KOPT-K1 (cell line): ENCODE measurements around the gene RPUSD3.

Experiments used
- H3K27ac ChIP-seq: fragments of 200-600 bp; sonication (generic); 2 replicates; pipeline ENCODE4 v1.5.1; 2016; ENCODE audit warnings: antibody characterized with exemption, mild to moderate bottlenecking, low read depth, low read length; ENCODE audit not compliant: poor library complexity, severe bottlenecking
- H3K36me3 ChIP-seq: fragments of 200-600 bp; sonication (generic); 2 replicates; pipeline ENCODE4 v1.5.1; 2017; ENCODE audit warnings: antibody characterized with exemption, mild to moderate bottlenecking, low read length, moderate library complexity; ENCODE audit not compliant: insufficient read depth
- H3K9me3 ChIP-seq: fragments of 200-600 bp; sonication (generic); 2 replicates; pipeline ENCODE4 v1.5.1; 2017; ENCODE audit warnings: antibody characterized with exemption, low read length, mild to moderate bottlenecking; ENCODE audit not compliant: insufficient read depth, poor library complexity, severe bottlenecking

The RPUSD3 gene

DNA sequence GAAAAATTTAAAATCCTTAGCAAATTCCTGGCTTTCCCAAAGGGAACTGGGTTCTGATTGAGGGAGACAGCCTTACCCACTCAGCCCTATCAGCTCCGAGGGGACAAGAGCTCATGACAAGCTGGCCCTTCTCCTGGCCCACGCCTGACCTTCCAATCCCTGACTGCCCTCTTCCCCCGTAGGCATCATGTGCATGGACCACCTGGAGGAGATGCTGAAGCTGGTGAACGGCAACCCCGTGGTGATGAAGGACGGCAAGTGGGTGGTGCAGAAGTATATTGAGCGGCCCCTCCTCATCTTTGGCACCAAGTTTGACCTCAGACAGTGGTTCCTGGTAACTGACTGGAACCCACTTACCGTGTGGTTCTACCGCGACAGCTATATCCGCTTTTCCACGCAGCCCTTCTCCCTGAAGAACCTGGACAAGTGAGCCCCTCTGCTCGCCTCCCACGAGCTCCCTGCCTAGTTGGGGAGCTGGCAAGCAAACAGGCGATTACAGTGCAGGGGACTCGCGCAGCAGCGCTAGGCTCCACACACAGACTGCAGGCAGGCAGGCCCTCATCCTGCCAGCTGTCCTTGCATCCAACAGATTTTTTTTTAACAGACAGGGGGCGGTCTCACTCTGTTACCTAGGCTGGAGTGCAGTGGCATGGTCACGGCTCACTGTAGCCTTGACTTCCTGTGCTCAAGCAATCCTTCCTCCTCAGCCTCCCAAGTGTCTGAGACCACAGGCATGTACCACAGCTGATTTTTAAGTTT is 16.8 kb downstream of the RPUSD3 start:
- Histone ChIP-seq H3K9me3 (no peaks in the 10 kb centered on the region), H3K36me3 (peaks cover 78% of the 10 kb centered on the region), H3K27ac (no peak overlapping the region)

DNA sequence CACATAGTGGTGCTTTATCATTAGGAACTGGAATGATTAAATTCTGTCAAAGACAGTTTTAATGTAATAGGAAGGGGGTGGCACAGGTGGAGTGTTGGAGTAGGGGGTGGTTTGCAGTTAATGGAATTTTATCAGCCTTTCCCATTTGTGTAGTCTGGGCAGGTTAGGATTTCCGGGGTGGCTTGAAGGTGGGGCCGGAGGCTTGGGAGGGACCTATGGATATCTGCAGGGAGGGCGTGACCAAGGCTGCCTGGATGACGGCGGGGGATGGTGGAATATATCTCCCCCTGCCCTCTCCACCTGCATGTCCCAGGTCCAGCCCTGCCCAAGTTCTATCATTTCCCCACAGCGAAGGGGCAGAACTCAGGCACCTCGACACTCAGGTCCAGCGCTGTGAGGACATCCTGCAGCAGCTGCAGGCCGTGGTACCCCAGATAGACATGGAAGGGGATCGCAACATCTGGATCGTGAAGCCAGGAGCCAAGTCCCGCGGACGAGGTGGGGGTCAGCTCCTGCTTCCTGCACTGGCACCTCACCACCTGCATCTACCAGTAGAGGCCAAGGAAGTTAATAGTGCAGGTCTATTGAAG is 18.3 kb downstream of the RPUSD3 start:
- no peak overlapping the region for H3K27ac ChIP-seq
- H3K36me3 ChIP-seq: peaks cover 74% of the 10 kb centered on the region
- H3K9me3 ChIP-seq: no peaks in the 10 kb centered on the region

DNA sequence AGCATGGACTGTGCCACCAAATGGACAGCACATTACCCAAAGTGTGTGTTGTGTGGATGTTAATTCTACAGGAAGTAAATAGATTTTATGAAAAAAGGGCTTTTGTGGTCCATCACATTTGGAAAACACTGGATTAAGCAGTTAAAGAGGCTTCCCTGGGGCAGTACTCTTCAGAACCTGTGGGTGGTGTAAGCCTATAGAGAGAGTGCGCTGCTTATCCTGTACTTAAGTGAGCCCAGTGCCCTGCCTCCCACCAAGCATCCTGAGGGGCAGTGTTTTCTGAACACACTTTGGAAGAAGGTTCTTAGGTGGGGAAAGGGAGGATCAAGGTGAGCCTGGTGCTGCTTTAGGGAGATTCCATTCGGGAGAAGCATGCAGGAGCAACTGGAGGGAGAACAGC is 22.9 kb downstream of the RPUSD3 start:
- Histone ChIP-seq H3K36me3 (peaks cover 72% of the 10 kb centered on the region), H3K27ac (no peak overlapping the region), H3K9me3 (no peaks in the 10 kb centered on the region)

DNA sequence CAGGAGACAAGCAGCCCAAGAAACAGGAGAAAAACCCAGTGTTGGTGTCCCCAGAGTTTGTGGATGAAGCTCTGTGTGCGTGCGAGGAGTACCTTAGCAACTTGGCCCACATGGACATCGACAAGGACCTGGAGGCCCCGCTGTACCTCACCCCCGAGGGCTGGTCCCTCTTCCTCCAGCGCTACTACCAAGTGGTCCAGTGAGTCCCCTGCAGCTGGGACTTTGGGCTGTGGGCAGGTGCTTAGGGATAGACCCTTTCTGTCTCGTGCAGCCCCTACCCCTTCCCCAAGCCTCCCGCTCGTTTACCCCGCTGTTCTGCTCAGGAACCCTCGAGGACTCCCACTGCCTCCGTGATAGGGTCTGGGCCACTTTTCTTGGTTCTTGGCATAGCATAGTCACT is 23.3 kb downstream of the RPUSD3 start:
- no peaks in the 10 kb centered on the region for H3K9me3 ChIP-seq
- peaks cover 72% of the 10 kb centered on the region for H3K36me3 ChIP-seq
- H3K27ac ChIP-seq: no peak overlapping the region

DNA sequence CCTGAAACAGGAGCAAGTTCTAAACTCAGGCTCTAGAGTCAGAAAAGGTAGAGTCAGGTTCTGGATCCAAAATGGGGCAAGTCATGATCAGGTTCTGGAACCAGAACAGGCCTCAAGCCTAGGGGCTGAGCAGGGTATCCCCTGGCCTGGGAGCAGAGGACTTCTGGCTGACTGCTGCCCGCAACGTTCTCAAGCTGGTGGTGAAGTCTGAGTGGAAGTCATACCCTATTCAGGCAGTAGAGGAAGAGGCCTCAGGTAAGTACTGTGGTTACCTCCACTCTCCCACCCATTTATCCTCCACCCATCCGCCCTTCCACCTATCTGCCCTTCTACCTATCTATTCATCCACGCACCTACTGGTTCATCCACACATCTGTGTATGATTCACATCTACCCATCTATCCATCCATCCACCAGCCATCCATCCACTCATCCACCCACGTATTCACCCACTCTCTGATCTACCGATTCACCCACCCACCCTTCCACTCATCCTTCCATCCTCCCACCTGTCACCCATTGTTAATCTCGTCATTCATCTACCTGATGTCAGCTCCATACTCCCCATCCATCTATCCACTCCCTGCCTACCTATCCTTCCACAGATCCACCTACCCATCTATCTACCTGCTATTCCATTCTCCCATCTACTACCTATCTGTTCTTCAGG is 25.0 kb downstream of the RPUSD3 start:
- Histone ChIP-seq H3K36me3 (peaks cover 74% of the 10 kb centered on the region), H3K9me3 (no peaks in the 10 kb centered on the region), H3K27ac (no peak overlapping the region)

DNA sequence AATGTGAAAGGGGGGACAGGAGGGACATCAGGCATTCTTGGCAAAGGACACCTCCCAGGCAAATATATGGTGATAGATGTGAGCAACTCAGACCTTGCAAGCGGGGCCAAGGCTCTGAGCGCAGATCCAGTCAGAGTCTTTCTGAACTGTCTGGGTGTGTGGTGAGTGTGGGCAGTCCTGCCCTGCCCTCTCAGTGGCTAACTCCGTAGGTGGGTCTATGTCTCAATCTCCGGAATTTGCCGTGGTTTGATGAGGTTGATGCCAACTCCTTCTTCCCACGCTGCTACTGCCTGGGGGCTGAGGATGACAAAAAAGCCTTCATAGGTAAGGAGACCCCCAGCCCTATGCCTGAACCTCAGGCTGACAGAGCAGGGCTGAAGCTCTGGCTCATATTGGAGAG is 26.4 kb downstream of the RPUSD3 start:
- Histone ChIP-seq H3K36me3 (peaks cover 83% of the 10 kb centered on the region), H3K27ac (no peak overlapping the region), H3K9me3 (no peaks in the 10 kb centered on the region)

DNA sequence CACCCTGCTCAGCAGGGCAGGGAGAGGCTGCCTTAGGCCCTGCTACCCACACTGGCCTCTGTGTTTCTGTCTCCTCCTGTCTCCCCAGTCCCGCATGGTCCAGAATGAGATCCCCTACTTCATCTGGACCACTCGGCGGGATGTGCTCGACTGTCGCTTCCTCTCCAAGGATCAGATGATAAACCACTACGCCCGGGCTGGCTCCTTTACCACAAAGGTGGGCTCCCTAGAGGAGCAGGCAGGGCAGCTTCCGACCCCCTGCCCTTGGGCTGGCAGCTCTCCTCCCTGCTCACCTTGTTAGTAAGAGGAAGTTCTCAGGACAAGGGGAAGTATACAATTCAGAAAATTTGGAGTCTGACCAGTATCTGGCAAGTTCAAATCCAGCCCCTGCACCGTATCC is 27.8 kb downstream of the RPUSD3 start:
- peaks cover 92% of the 10 kb centered on the region for H3K36me3 ChIP-seq
- H3K27ac ChIP-seq: no peak overlapping the region
- no peaks in the 10 kb centered on the region for H3K9me3 ChIP-seq

DNA sequence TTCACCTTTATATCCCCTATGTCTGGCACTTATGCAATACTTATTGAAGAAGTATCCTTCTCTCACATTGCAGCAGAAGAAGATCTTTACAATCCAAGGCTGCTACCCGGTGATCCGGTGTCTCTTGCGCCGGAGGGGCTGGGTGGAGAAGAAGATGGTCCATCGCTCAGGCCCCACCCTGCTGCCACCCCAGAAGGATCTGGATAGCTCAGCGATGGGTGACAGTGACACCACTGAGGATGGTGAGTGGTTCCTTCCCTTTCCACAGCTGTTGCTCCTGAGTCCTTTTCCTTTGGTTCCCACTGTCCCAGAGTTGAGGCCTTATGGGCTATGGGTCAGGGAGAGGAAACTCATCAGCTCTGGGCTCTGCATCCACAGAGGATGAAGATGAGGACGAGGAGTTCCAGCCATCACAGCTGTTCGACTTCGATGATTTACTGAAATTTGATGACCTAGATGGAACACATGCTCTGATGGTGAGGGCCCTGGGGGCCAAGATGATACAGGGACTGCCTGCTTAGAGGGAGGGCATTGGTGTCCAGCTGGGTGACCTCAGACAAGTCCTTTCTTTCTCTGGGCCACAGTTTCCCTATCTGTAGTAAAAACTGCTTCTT is 30.8 kb downstream of the RPUSD3 start:
- no peaks in the 10 kb centered on the region for H3K9me3 ChIP-seq
- H3K36me3 ChIP-seq: peaks cover 90% of the 10 kb centered on the region
- H3K27ac ChIP-seq: no peak overlapping the region

DNA sequence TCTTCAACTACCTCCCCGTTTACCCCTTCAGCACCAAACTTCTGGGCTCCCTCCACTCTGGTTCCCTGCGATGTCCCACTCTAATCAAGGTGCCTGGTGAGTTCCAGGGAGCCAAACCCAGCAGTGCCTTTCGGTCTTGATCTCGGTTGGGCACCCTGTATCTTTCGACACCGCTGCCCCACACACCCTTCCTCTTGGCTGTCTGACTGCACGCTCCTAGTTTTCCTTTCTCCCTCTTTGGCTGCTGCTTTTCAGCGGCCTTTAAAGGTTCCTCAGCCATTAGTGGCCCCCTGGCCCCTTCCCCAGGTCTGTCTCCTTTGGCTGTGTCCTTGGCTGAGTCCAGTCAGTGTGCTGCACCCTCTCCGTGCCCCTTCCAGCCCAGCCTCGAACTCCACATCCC is 33.0 kb downstream of the RPUSD3 start:
- Histone ChIP-seq H3K9me3 (no peaks in the 10 kb centered on the region), H3K36me3 (peaks cover 92% of the 10 kb centered on the region), H3K27ac (no peak overlapping the region)

DNA sequence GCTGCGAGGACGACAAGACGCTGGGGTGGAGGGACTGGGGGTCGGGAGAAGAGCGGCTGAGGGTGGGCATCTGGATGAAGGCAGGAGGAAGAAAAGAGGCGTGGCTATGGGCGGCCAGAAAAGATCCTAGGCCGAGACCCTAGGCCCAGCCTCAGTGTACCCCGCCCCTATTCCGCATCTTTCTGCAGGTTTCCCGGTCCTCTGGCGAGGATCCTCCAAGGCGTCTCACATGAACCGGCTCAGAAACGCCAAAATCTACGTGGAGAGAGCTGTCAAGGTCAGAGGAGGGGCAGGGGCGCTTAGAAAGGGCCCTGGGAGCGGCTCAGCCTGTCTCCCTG is 33.4 kb downstream of the RPUSD3 start:
- no peaks in the 10 kb centered on the region for H3K9me3 ChIP-seq
- H3K27ac ChIP-seq: no peak overlapping the region
- peaks cover 92% of the 10 kb centered on the region for H3K36me3 ChIP-seq

DNA sequence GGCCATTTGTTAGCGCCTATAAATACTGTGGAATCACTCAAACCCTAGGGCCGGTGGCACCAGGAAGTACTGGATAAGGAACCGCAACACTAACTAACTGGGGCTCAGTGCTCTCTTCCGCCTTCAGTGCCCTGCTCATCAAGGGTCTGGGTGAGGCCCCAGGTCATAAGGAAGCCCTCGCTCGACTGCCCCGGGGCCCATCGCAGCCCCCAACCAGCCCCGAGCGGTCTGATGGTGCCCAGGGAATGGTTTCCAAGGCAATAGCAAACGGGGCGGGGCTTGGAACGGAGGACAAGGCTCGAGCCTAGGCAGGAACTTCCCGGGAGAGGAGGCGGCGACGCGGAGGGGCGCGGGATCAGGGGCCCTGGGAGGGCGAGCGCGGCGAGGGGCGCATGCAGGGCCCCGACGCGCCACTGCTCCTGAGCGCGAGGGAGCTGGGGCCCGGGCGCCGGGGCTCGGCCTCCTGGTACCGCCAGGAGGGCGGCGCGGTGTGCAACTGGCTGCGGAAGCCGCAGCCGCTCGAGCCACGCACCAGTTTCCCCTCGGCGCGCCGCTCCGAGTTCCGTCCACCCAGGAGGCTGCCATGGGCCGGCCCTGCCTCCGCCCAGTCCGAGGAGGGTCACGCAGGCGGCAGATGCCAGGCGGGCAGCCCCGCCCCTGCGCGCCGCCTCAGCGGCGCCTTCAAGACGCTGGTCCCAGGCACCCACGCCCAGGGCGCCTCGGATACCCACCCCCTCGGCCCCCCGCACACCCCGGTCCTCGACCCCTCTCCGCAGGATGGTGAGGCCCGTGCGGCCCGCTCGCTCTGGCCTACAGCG is 34.0 kb downstream of the RPUSD3 start, which contains the start of gene TTLL3:
TTLL3 (plus strand) TSS at position 648 of the 818 bp plus-strand sequence. CDS start 400 bp downstream, outside the sequence.
- Histone ChIP-seq H3K27ac (no peak within 1 kb of the TSS), H3K9me3 (no peaks in the 10 kb centered on the region), H3K36me3 (peaks cover 92% of the 10 kb centered on the region)

DNA sequence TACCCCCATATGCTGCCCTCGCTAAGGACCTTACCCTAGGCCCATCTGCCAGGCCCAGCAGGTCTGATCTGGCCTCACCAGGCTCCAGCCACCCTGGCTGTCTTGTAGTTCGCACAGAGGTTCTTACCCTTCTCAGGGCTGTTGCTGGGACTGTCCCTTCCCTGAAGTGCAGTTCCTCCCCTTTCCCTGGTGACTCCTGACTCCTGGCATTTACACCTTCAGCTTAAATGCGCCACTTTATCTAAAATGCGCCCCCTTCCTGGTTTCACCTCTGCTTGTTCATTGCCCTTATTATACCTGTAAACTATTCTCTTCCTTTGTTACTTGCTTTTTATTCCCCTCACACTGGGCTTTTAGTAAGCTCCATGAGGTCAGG is 34.6 kb downstream of the RPUSD3 start:
- Histone ChIP-seq H3K36me3 (peaks cover 95% of the 10 kb centered on the region), H3K27ac (no peak overlapping the region), H3K9me3 (no peaks in the 10 kb centered on the region)

DNA sequence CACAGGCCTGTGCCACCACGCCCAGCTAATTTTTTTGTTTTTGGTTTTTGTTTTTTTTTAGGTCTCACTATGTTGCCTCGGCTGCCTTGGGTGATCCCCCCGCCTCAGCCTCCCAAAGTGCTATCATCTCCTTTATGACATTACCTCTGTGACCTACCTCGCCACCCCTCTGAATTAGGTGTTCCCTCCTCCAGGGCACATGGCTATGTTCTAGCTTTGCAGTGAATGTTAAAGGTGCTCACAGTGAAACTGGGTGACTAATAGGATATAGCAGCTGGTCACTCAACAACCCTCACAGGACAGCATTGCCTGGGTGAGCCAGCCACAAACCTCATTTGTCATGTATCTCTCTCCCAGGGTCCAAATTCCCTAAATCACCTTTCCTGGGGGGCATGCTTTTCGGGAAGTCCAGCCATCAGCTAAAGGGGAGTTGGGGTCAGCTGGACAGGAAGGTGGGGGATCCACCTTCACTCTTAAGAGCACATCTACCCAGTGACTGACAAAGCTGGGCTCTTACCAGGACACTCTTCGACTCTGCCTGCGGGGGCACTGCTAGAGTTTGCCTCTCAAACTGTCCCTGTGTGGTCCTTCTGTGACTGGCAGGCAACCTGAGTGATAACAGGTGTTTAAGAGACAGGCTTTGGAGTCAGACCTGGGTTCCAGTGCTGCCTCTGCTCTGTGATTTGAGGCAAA is 35.3 kb downstream of the RPUSD3 start:
- Histone ChIP-seq H3K27ac (no peak overlapping the region), H3K36me3 (peaks cover 97% of the 10 kb centered on the region), H3K9me3 (no peaks in the 10 kb centered on the region)

DNA sequence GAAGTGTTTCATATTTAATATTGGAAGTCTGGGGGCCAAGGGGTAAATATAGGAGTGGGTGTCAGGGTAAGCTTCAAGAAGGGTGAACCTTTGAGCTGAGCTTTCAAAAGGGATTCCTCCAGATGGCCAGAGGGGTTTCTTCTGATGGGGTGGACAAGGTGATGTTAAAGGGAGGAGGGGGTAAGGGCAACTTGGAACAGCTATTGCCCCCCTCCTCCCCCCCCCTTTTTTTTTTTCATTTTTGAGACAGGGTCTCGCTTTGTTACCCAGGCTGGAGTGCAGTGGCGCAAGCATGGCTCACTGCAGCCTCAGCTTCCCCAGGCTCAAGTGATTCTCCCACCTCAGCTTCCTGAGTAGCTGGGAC is 35.8 kb downstream of the RPUSD3 start:
- H3K9me3 ChIP-seq: no peaks in the 10 kb centered on the region
- H3K36me3 ChIP-seq: peaks cover 97% of the 10 kb centered on the region
- H3K27ac ChIP-seq: no peak overlapping the region
